Mucosa of rectum (tissue), 2 donors: ENCODE results near the gene OPTN.
"Not testable (repeated sequence)": the region's sequence is repeated elsewhere in the genome, so short reads cannot be mapped to it uniquely, and the experiment has no call there.

Source experiments
- H3K27ac ChIP-seq, 2 donors: one replicate each; pipeline ENCODE4 v1.7.0; 2013; ENCODE audit warnings: inconsistent platforms in 2 of 2, low read depth in 2 of 2, low read length in 2 of 2
- H3K27me3 ChIP-seq, 2 donors: one replicate each; pipeline ENCODE4 v1.7.0; 2013; ENCODE audit warnings: low read length in 2 of 2; ENCODE audit not compliant: control insufficient read depth in 2 of 2, insufficient read depth in 2 of 2
- H3K36me3 ChIP-seq, 2 donors: one replicate each; pipeline ENCODE4 v1.7.0; 2013; ENCODE audit warnings: low read length in 2 of 2; ENCODE audit not compliant: control insufficient read depth in 2 of 2, insufficient read depth in 2 of 2
- H3K4me1 ChIP-seq, 2 donors: one replicate each; pipeline ENCODE4 v1.7.0; 2013; ENCODE audit warnings: low read length in 2 of 2, mild to moderate bottlenecking in 1 of 2; ENCODE audit not compliant: control insufficient read depth in 2 of 2, insufficient read depth in 2 of 2
- H3K4me3 ChIP-seq, 2 donors: one replicate each; pipeline ENCODE4 v1.7.0; 2013; ENCODE audit warnings: low read length in 2 of 2
- H3K9ac ChIP-seq, 2 donors: one replicate each; pipeline ENCODE4 v1.7.0; 2013; ENCODE audit warnings: low read length in 2 of 2, low read depth in 1 of 2, mild to moderate bottlenecking in 1 of 2
- H3K9me3 ChIP-seq, 2 donors: one replicate each; pipeline ENCODE4 v1.7.0; 2013; ENCODE audit warnings: low read length in 2 of 2; ENCODE audit not compliant: control insufficient read depth in 2 of 2
- donor health status: healthy.
- donor health status: Normal muscosa, but diverticular disease.

OPTN gene

DNA sequence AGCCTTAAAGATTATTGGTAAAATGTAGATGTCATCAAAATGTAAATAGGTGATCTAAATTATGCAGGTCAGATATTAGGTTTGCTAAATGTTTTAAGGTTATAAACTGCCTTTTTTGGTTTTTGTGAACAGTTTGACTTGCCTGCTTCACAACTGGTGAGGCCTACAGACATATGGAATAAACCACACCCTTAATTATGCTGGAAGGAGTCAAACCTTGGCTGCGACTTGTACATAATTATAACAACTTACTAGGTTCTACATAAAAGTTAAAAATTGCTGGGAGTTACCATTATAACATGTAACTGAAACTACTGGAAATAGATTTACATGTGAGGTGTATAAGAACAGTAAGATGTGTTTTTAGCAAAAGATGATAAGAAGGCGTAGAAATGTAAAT is 31.5 kb upstream of the OPTN start:
- H3K27ac ChIP-seq: no peak overlapping the region
- H3K4me1 ChIP-seq: no peaks in the 10 kb centered on the region
- H3K36me3 ChIP-seq: no peaks in the 10 kb centered on the region
- no peaks in the 10 kb centered on the region for H3K27me3 ChIP-seq
- no peak overlapping the region for H3K9ac ChIP-seq
- no peak overlapping the region for H3K4me3 ChIP-seq
- H3K9me3 ChIP-seq: no peaks in the 10 kb centered on the region

GRCh38 chr10:13072339-13072738 is 27.6 kb upstream of the OPTN start:
- H3K27ac ChIP-seq: no peak overlapping the region
- no peaks in the 10 kb centered on the region for H3K36me3 ChIP-seq
- H3K4me3 ChIP-seq: no peak overlapping the region
- H3K9ac ChIP-seq: no peak overlapping the region
- H3K4me1 ChIP-seq: no peaks in the 10 kb centered on the region
- peaks cover 0 to 1% of the 10 kb centered on the region in 2 donors for H3K27me3 ChIP-seq
- no peaks in the 10 kb centered on the region for H3K9me3 ChIP-seq

GRCh38 chr10:13074563-13075451 is 25.2 kb upstream of the OPTN start:
- Histone ChIP-seq H3K4me3 (no peak overlapping the region), H3K27ac (no peak overlapping the region), H3K9ac (no peak overlapping the region), H3K4me1 (no peaks in the 10 kb centered on the region), H3K27me3 (peaks cover 0 to 1% of the 10 kb centered on the region in 2 donors), H3K9me3 (no peaks in the 10 kb centered on the region), H3K36me3 (no peaks in the 10 kb centered on the region)

DNA sequence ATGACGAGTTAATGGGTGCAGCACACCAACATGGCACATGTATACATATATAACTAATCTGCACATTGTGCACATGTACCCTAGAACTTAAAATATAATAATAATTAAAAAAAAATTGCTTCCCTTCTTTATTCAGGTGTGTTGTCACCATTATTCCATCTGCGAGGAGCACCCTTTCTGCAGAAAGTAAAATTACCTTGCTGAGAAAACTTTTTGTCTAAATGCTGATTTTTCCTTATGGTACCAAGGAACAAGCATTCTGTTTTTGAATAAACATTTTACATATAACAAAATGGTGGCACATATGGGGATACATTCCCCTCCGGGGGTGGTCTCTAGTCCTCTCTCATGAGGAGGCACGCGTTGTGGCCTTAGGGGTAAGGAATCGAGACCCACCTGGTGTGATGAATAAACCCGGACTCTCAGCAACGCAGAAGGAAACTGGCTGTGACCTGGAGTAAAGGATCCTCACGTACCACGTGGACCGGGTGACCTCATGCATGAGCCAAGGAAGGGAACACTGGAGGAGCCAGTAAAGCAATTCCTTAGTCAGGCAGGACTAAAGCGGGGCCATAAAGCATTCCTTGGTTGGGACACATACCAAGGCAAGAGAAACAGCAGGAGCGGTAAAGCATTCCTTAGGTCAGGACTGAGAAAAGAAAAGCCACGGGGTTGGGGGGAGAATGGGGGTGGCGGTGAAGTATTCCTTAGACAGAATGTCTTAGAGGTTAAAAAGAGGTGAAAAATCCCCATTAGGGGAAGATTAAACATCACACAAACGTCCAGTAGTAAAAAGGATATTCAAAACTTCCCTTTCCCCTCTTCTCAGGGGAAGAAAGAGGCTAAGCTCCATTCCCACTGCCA is 20.8 kb upstream of the OPTN start:
- Histone ChIP-seq H3K9ac (no peak overlapping the region), H3K27ac (no peak overlapping the region), H3K27me3 (peaks cover 0 to 1% of the 10 kb centered on the region in 2 donors), H3K36me3 (no peaks in the 10 kb centered on the region), H3K9me3 (peaks cover 0 to 2% of the 10 kb centered on the region in 2 donors), H3K4me1 (no peaks in the 10 kb centered on the region), H3K4me3 (no peak overlapping the region)

DNA sequence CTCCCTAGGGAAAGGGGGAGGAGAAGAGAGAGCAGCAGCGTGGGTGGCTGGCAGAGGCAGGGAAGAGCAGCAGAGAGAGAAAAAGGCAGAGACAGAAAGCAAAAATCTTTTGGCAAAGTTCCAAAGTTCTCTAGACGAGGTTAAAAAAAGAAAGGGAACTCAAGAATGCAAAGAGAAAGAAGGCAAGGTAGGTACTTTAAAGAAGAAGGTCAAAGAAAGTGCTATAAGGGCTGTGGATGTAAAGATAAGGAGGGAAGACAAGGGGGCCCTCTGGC is 20.2 kb upstream of the OPTN start:
- H3K27ac ChIP-seq: no peak overlapping the region
- H3K36me3 ChIP-seq: no peaks in the 10 kb centered on the region
- H3K4me1 ChIP-seq: no peaks in the 10 kb centered on the region
- H3K27me3 ChIP-seq: peaks cover 0 to 1% of the 10 kb centered on the region in 2 donors
- H3K9me3 ChIP-seq: peaks cover 3 to 5% of the 10 kb centered on the region in 2 donors
- H3K9ac ChIP-seq: no peak overlapping the region
- H3K4me3 ChIP-seq: no peak overlapping the region

- peaks cover 4 to 6% of the 10 kb centered on the region in 2 donors for H3K9me3 ChIP-seq
- H3K4me3 ChIP-seq: no peak overlapping the region
- H3K4me1 ChIP-seq: no peaks in the 10 kb centered on the region
- no peak overlapping the region for H3K27ac ChIP-seq
- H3K27me3 ChIP-seq: no peaks in the 10 kb centered on the region
- no peak overlapping the region for H3K9ac ChIP-seq
- no peaks in the 10 kb centered on the region for H3K36me3 ChIP-seq
Observed at GRCh38 chr10:13080643-13081042, 19.3 kb upstream of the OPTN start.

DNA sequence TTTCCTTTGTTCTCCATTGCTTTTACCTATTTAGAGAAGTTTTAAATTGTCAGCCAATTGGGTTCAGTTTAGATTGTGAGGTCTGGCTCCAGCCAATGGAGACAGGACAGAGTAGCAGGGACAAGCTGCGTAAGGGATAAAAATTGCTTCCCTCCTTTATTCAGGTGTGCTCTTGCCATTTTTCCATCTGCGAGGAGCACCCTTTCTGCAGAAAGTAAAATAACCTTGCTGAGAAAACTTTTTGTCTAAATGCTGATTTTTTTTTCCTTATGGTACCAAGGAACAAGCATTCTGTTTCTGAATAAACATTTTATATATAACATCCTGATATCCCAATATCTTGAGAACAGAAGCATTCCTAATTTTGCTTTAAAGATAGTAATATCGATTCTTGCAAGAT is 16.3 kb upstream of the OPTN start:
- not testable (repeated sequence) for H3K9me3 ChIP-seq, H3K27me3 ChIP-seq

DNA sequence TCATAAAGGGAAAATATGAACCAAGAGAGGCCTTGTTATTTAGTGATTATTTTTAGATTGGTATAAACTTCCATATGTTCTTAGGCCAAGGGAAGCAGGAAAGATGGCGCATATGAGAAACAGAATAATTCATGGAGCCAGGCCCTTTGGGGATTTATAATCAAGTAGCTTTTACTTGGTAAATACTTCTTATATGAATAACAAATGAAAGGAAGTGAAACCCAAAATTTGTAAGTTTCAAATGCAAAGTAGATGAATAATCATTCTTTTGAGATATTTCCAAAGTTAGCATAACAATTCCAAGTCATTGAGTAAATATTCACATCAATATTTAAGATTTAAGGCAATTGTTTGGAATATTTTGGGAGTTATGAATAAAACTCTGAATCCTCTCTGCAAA is 13.9 kb upstream of the OPTN start:
- Histone ChIP-seq H3K9ac (no peak overlapping the region), H3K4me3 (no peak overlapping the region), H3K27me3 (no peaks in the 10 kb centered on the region), H3K27ac (no peak overlapping the region), H3K9me3 (peaks cover 4 to 6% of the 10 kb centered on the region in 2 donors), H3K4me1 (peaks cover 0 to 2% of the 10 kb centered on the region in 2 donors), H3K36me3 (no peaks in the 10 kb centered on the region)

More for the DNA sequence above, 16.3 kb upstream of the OPTN start:
- H3K4me3 ChIP-seq, H3K4me1 ChIP-seq, H3K27ac ChIP-seq, H3K36me3 ChIP-seq, H3K9ac ChIP-seq: not testable (repeated sequence)

DNA sequence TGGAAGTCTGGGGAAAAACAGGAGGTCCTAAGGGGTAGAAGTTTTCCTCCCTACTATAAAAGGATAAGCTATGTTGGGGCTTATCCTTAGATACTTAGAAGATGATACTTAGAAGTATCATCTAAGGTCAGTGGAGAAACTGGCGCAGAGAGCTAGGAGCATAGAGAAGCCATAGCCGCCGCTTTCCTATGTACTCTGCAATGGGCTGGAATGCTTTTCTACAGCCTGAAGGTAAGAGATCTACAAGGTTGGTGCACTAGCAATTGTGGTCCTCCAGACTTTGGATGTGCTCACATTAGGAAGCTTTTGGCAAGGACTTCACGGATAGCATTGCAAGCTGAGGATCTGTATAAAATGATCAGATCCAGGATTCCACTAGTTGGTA is 12.4 kb upstream of the OPTN start:
- Histone ChIP-seq H3K27ac (no peak overlapping the region), H3K9ac (no peak overlapping the region), H3K27me3 (no peaks in the 10 kb centered on the region)

DNA sequence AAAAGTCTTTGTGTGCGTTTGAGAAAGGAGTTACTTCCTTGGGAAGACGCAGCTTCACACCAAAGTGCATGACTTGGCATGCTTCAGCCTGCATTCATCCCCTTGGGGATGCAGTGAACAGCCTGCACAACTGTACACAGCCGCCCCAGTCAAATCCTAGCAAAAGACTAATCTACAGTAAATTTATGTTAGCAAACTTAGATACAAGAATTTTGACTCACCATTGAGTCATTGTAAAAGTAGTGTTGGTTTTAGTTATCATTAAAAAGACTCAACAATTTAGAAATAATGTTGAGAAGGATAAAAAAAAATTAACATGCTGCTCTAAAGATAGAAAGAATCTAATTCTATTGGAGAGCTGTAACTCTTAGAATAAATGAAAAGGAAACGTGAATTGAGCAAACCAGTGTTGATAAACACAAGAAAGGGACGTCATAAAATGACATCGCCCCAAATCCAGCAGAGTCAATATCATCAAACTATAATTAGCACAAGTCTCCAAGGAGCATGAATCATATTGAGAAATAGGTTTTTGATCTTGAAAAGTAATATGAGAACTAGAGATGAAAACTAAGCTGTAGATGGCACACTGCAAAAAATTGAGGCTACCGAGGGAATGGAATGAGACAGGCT is 11.9 kb upstream of the OPTN start:
- no peaks in the 10 kb centered on the region for H3K36me3 ChIP-seq
- H3K4me1 ChIP-seq: peaks cover 0 to 2% of the 10 kb centered on the region in 2 donors
- H3K4me3 ChIP-seq: no peak overlapping the region
- H3K9ac ChIP-seq: no peak overlapping the region
- peaks cover 3 to 4% of the 10 kb centered on the region in 2 donors for H3K9me3 ChIP-seq
- H3K27ac ChIP-seq: no peak overlapping the region
- H3K27me3 ChIP-seq: no peaks in the 10 kb centered on the region

More for the DNA sequence above, 12.4 kb upstream of the OPTN start:
- Histone ChIP-seq H3K36me3 (no peaks in the 10 kb centered on the region), H3K9me3 (peaks cover 4 to 6% of the 10 kb centered on the region in 2 donors), H3K4me1 (peaks cover 0 to 2% of the 10 kb centered on the region in 2 donors), H3K4me3 (no peak overlapping the region)
